Ishikawa (cell line): ENCODE measurements around the gene CARD11.

Experiments used
- CEBPB ChIP-seq: IDR thresholded peaks from 2 replicates; pipeline ENCODE4 v1.6.1; 2012
- CREB1 ChIP-seq: IDR thresholded peaks from 2 replicates; pipeline ENCODE4 v1.6.1; 2012; ENCODE audit warnings: low read depth
- EGR1 ChIP-seq: IDR thresholded peaks from 2 replicates; pipeline ENCODE4 v1.6.1; 2012
- EP300 ChIP-seq: IDR thresholded peaks from 2 replicates; pipeline ENCODE4 v1.6.1; 2012; ENCODE audit warnings: borderline replicate concordance
- FOXM1 ChIP-seq: IDR thresholded peaks from 2 replicates; pipeline ENCODE4 v1.6.1; 2012; ENCODE audit warnings: low read depth, borderline replicate concordance
- MAX ChIP-seq: IDR thresholded peaks from 2 replicates; pipeline ENCODE4 v1.6.1; 2012
- NFIC ChIP-seq: IDR thresholded peaks from 2 replicates; pipeline ENCODE4 v1.6.1; 2012
- RAD21 ChIP-seq: IDR thresholded peaks from 2 replicates; pipeline ENCODE4 v1.6.1; 2012; ENCODE audit warnings: low read depth
- REST ChIP-seq: IDR thresholded peaks from 2 replicates; pipeline ENCODE4 v1.6.1; 2012; ENCODE audit warnings: low read depth, mild to moderate bottlenecking
- TAF1 ChIP-seq: IDR thresholded peaks from 2 replicates; pipeline ENCODE4 v1.6.1; 2012; ENCODE audit warnings: low read depth, mild to moderate bottlenecking
- TCF12 ChIP-seq: IDR thresholded peaks from 2 replicates; pipeline ENCODE4 v1.6.1; 2012; ENCODE audit warnings: low read depth
- TEAD4 ChIP-seq: IDR thresholded peaks from 2 replicates; pipeline ENCODE4 v1.6.1; 2012
- USF1 ChIP-seq: IDR thresholded peaks from 2 replicates; pipeline ENCODE4 v1.6.1; 2012
- YY1 ChIP-seq: IDR thresholded peaks from 2 replicates; pipeline ENCODE4 v1.6.1; 2012; ENCODE audit warnings: low read depth
- ZBTB7A ChIP-seq: IDR thresholded peaks from 2 replicates; pipeline ENCODE4 v1.6.1; 2012; ENCODE audit warnings: low read depth

The CARD11 gene

GRCh38 chr7:3080106-3080505 is 36.4 kb upstream of the CARD11 start:
- TF ChIP-seq FOXM1 (no peak), TCF12 (no peak), CREB1 (no peak), RAD21 (no peak), MAX (no peak), CEBPB (no peak), EP300 (no peak), ZBTB7A (no peak), REST (no peak), NFIC (no peak), USF1 (no peak), YY1 (no peak), TAF1 (no peak), EGR1 (no peak), TEAD4 (no peak)

- TF ChIP-seq TAF1, result no peak
- no peak for TF ChIP-seq ZBTB7A
- no peak for TF ChIP-seq YY1
- TF ChIP-seq CREB1, result no peak
- no peak for TF ChIP-seq EP300
- no peak for TF ChIP-seq TCF12
- no peak for TF ChIP-seq USF1
- TF ChIP-seq FOXM1, result no peak
- TF ChIP-seq CEBPB, result no peak
- TF ChIP-seq REST, result no peak
- no peak for TF ChIP-seq RAD21
- TF ChIP-seq EGR1, result no peak
- TF ChIP-seq NFIC, result no peak
- no peak for TF ChIP-seq TEAD4
These were observed 34.8 kb upstream of the CARD11 start for GRCh38 chr7:3078514-3078913.

- TF ChIP-seq FOXM1, result no peak
- no peak for TF ChIP-seq MAX
- no peak for TF ChIP-seq ZBTB7A
- TF ChIP-seq RAD21, result no peak
- no peak for TF ChIP-seq TEAD4
- no peak for TF ChIP-seq NFIC
- no peak for TF ChIP-seq YY1
- no peak for TF ChIP-seq TCF12
- TF ChIP-seq REST, result no peak
- TF ChIP-seq USF1, result no peak
- no peak for TF ChIP-seq EGR1
- no peak for TF ChIP-seq TAF1
These were observed 33.0 kb upstream of the CARD11 start for GRCh38 chr7:3076700-3077099.

GRCh38 chr7:3076163-3076562 is 32.5 kb upstream of the CARD11 start:
- TF ChIP-seq YY1 (no peak), CREB1 (no peak), REST (no peak), NFIC (no peak), RAD21 (no peak), TEAD4 (no peak), TAF1 (no peak), FOXM1 (no peak), CEBPB (no peak), EGR1 (no peak), USF1 (no peak), EP300 (no peak), ZBTB7A (no peak)
